Measurements from ENCODE around the gene TBL1X.
"Not testable (repeated sequence)": the region's sequence is repeated elsewhere in the genome, so short reads cannot be mapped to it uniquely, and the experiment has no call there.

Gene TBL1X

GRCh38 chrX:9464435-9465371 is at the start of gene TBL1X:
Gene TBL1X, plus strand, starts transcription at chrX:9465058. Its CDS starts 188,529 bp downstream, at chrX:9653587.
- peak in 1 of 2 donors; percentile 46 for DNase-seq (ENCODE audit: low read depth in 1 of 2, low spot score in 1 of 2)

GRCh38 chrX:9416562-9417348 is 48.1 kb upstream of the TBL1X start:
- DNase-seq (ENCODE audit: low read depth in 1 of 2, low spot score in 1 of 2), result no peak

GRCh38 chrX:9418262-9418661 is 46.6 kb upstream of the TBL1X start:
- no peak for DNase-seq (ENCODE audit: low read depth in 1 of 2, low spot score in 1 of 2)

GRCh38 chrX:9420275-9421265 is 44.3 kb upstream of the TBL1X start:
- no peak for DNase-seq (ENCODE audit: low read depth in 1 of 2, low spot score in 1 of 2)

- no peak for DNase-seq (ENCODE audit: low read depth in 1 of 2, low spot score in 1 of 2)
These were observed 35.1 kb upstream of the TBL1X start for GRCh38 chrX:9429767-9430166.

GRCh38 chrX:9430346-9430921 is 34.4 kb upstream of the TBL1X start:
- DNase-seq (ENCODE audit: low read depth in 1 of 2, low spot score in 1 of 2), result no peak

GRCh38 chrX:9431281-9431680 is 33.6 kb upstream of the TBL1X start:
- DNase-seq (ENCODE audit: low read depth in 1 of 2, low spot score in 1 of 2), result no peak

GRCh38 chrX:9433596-9433995 is 31.3 kb upstream of the TBL1X start:
- DNase-seq (ENCODE audit: low read depth in 1 of 2, low spot score in 1 of 2), result no peak

GRCh38 chrX:9434051-9434550 is 30.8 kb upstream of the TBL1X start:
- DNase-seq (ENCODE audit: low read depth in 1 of 2, low spot score in 1 of 2), result no peak

- not testable (repeated sequence) for DNase-seq (ENCODE audit: low read depth in 1 of 2, low spot score in 1 of 2)
These were observed 29.8 kb upstream of the TBL1X start for GRCh38 chrX:9435086-9435485.

GRCh38 chrX:9436812-9437211 is 28.0 kb upstream of the TBL1X start:
- no peak for DNase-seq (ENCODE audit: low read depth in 1 of 2, low spot score in 1 of 2)

GRCh38 chrX:9438933-9439494 is 25.8 kb upstream of the TBL1X start:
- no peak for DNase-seq (ENCODE audit: low read depth in 1 of 2, low spot score in 1 of 2)

- no peak for DNase-seq (ENCODE audit: low read depth in 1 of 2, low spot score in 1 of 2)
These were observed 24.6 kb upstream of the TBL1X start for GRCh38 chrX:9440116-9440844.

GRCh38 chrX:9442056-9442455 is 22.8 kb upstream of the TBL1X start:
- no peak for DNase-seq (ENCODE audit: low read depth in 1 of 2, low spot score in 1 of 2)

GRCh38 chrX:9443327-9443726 is 21.5 kb upstream of the TBL1X start:
- no peak for DNase-seq (ENCODE audit: low read depth in 1 of 2, low spot score in 1 of 2)

- no peak for DNase-seq (ENCODE audit: low read depth in 1 of 2, low spot score in 1 of 2)
These were observed 17.0 kb upstream of the TBL1X start for GRCh38 chrX:9447906-9448305.

GRCh38 chrX:9456250-9457074 is 8.4 kb upstream of the TBL1X start:
- DNase-seq (ENCODE audit: low read depth in 1 of 2, low spot score in 1 of 2), result no peak

- DNase-seq (ENCODE audit: low read depth in 1 of 2, low spot score in 1 of 2), result not testable (repeated sequence)
These were observed 6.8 kb upstream of the TBL1X start for GRCh38 chrX:9458034-9458433.

Data from stimulated activated CD4-positive, alpha-beta T cell treated with anti-CD3 and anti-CD28 coated beads, Interleukin-15, amount 100 ng/mL, for 1 hour (primary cell).